GM19099 (cell line): ENCODE measurements around the gene PP2D1.

Experiments
- POLR2A ChIP-seq: IDR thresholded peaks from 3 replicates; pipeline ENCODE4 v1.6.1; 2011; ENCODE audit warnings: low read depth; ENCODE audit not compliant: insufficient read length; ENCODE audit errors: extremely low read depth

Gene PP2D1

GRCh38 chr3:19946832-19947548 is 65.1 kb downstream of the PP2D1 start, which contains the start of gene RAB5A:
RAB5A (plus strand) TSS chr3:19947097; CDS start chr3:19950899, 3,802 bp downstream.
- peak; percentile 72 for TF ChIP-seq POLR2A

- no peak for TF ChIP-seq POLR2A
Measured at GRCh38 chr3:19945969-19946831, 65.9 kb downstream of the PP2D1 start.

GRCh38 chr3:19945534-19945933 is 66.5 kb downstream of the PP2D1 start:
- no peak for TF ChIP-seq POLR2A

GRCh38 chr3:19940643-19941042 is 71.4 kb downstream of the PP2D1 start:
- TF ChIP-seq POLR2A = no peak

- TF ChIP-seq POLR2A = no peak
Measured at GRCh38 chr3:19938295-19938627, 73.8 kb downstream of the PP2D1 start.

- no peak for TF ChIP-seq POLR2A
Measured at GRCh38 chr3:19937459-19938294, 74.4 kb downstream of the PP2D1 start.
